MM.1S (cell line): ENCODE measurements around the gene TGM6.

Source experiments
- DNase-seq: peaks from one replicate; pipeline ENCODE4 v3.0.0-alpha.2; 2015
- H2AFZ ChIP-seq: fragments of 300-600 bp; sonication (generic); 2 replicates; pipeline ENCODE4 v1.6.0; 2016; ENCODE audit warnings: antibody characterized with exemption, low read length
- H3F3A ChIP-seq: fragments of 300-600 bp; sonication (generic); 2 replicates; pipeline ENCODE4 v1.6.1; 2016; ENCODE audit warnings: mild to moderate bottlenecking, antibody characterized with exemption, low read length, moderate library complexity, mixed read lengths; ENCODE audit not compliant: insufficient read depth
- H3K27ac ChIP-seq: fragments of 300-600 bp; sonication (generic); 2 replicates; pipeline ENCODE4 v1.5.1; 2016; ENCODE audit warnings: mild to moderate bottlenecking, low read length
- H3K27me3 ChIP-seq: fragments of 300-600 bp; sonication (generic); replicated peaks from 2 replicates; pipeline ENCODE4 v1.6.0; 2016; ENCODE audit warnings: low read length; ENCODE audit not compliant: insufficient read depth
- H3K36me3 ChIP-seq: fragments of 300-600 bp; sonication (generic); replicated peaks from 2 replicates; pipeline ENCODE4 v1.6.1; 2016; ENCODE audit warnings: mild to moderate bottlenecking, low read length, mixed read lengths; ENCODE audit not compliant: insufficient read depth
- H3K4me1 ChIP-seq: fragments of 300-600 bp; sonication (generic); 2 replicates; pipeline ENCODE4 v1.6.1; 2016; ENCODE audit warnings: low read length, mixed read lengths
- H3K4me2 ChIP-seq: fragments of 300-600 bp; sonication (generic); 2 replicates; pipeline ENCODE4 v1.6.0; 2016; ENCODE audit warnings: low read depth, low read length
- H3K4me3 ChIP-seq: fragments of 300-600 bp; sonication (generic); 2 replicates; pipeline ENCODE4 v1.5.1; 2016; ENCODE audit warnings: low read length, mixed read lengths
- H3K79me2 ChIP-seq: fragments of 300-600 bp; sonication (generic); 2 replicates; pipeline ENCODE4 v1.6.1; 2016; ENCODE audit warnings: mixed run types, low read length, mixed read lengths
- H3K9ac ChIP-seq: fragments of 300-600 bp; sonication (generic); 2 replicates; pipeline ENCODE4 v1.6.1; 2016; ENCODE audit warnings: low read length, mixed read lengths
- H3K9me2 ChIP-seq: fragments of 300-600 bp; sonication (generic); replicated peaks from 2 replicates; pipeline ENCODE4 v1.6.1; 2016; ENCODE audit warnings: mild to moderate bottlenecking, low read length, mixed read lengths; ENCODE audit not compliant: insufficient read depth
- H3K9me3 ChIP-seq: fragments of 300-600 bp; sonication (generic); replicated peaks from 2 replicates; pipeline ENCODE4 v1.6.1; 2016; ENCODE audit warnings: mild to moderate bottlenecking, low read length, mixed read lengths; ENCODE audit not compliant: insufficient read depth
- H4K20me1 ChIP-seq: fragments of 300-600 bp; sonication (generic); 2 replicates; pipeline ENCODE4 v1.6.1; 2016; ENCODE audit warnings: mild to moderate bottlenecking, low read length, moderate library complexity, mixed read lengths; ENCODE audit not compliant: insufficient read depth
- EZH2 ChIP-seq: fragments of 300-600 bp; sonication (generic); optimal IDR thresholded peaks from 2 replicates; pipeline ENCODE3; 2017; ENCODE audit warnings: low read depth, mild to moderate bottlenecking, antibody characterized with exemption, low read length, mixed read lengths
- EZH2phosphoT487 ChIP-seq: fragments of 300-600 bp; sonication (generic); IDR thresholded peaks from 2 replicates; pipeline ENCODE4 v1.6.1; 2018; ENCODE audit warnings: antibody characterized with exemption, low read length
- TF ChIP-seq, protein P1 (sequence below): fragments of 300-600 bp; sonication (generic); IDR thresholded peaks from 2 replicates; pipeline ENCODE4 v1.5.1; 2016; ENCODE audit warnings: antibody characterized with exemption, low read length, mixed read lengths

Gene TGM6

GRCh38 chr20:2365666-2366065 is 15.0 kb upstream of the TGM6 start:
- H3K27me3 ChIP-seq, result no peaks in the 10 kb centered on the region
- no peaks in the 10 kb centered on the region for H3K9me3 ChIP-seq
- H3K79me2 ChIP-seq, result no peaks in the 10 kb centered on the region
- H3K4me2 ChIP-seq, result no peak overlapping the region
- H2AFZ ChIP-seq, result no peak overlapping the region
- TF ChIP-seq, protein P1, sequence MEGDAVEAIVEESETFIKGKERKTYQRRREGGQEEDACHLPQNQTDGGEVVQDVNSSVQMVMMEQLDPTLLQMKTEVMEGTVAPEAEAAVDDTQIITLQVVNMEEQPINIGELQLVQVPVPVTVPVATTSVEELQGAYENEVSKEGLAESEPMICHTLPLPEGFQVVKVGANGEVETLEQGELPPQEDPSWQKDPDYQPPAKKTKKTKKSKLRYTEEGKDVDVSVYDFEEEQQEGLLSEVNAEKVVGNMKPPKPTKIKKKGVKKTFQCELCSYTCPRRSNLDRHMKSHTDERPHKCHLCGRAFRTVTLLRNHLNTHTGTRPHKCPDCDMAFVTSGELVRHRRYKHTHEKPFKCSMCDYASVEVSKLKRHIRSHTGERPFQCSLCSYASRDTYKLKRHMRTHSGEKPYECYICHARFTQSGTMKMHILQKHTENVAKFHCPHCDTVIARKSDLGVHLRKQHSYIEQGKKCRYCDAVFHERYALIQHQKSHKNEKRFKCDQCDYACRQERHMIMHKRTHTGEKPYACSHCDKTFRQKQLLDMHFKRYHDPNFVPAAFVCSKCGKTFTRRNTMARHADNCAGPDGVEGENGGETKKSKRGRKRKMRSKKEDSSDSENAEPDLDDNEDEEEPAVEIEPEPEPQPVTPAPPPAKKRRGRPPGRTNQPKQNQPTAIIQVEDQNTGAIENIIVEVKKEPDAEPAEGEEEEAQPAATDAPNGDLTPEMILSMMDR, result no peak
- no peak for TF ChIP-seq EZH2phosphoT487
- no peaks in the 10 kb centered on the region for H3K9me2 ChIP-seq
- no peaks in the 10 kb centered on the region for H3K4me1 ChIP-seq
- no peak overlapping the region for H3K27ac ChIP-seq
- H3K36me3 ChIP-seq, result no peaks in the 10 kb centered on the region
- no peak overlapping the region for H3K4me3 ChIP-seq
- no peak overlapping the region for H3K9ac ChIP-seq
- DNase-seq, result no peak
- H3F3A ChIP-seq, result no peaks in the 10 kb centered on the region
- H4K20me1 ChIP-seq, result no peaks in the 10 kb centered on the region

DNA sequence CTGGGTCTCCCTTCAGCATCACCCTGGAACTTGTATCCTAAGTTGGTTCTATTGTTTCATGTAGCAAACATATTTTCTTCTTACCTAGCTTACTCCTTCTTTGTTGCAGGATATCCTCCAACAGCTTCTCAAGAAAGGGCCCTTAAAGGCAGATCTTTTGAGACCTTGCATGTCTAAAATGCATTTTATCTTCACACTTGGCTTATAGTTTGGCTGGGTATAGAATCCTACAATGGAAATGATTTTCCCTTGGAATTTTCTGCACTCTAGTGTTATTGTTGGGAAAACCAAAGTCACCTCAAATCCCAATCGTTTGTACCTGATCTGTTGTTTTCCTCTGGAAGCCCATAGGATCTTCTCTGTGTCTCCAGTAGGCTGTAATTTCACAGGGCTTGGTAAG is 12.1 kb upstream of the TGM6 start:
- no peaks in the 10 kb centered on the region for H3K9me3 ChIP-seq
- no peak overlapping the region for H3K9ac ChIP-seq
- no peak overlapping the region for H3K4me3 ChIP-seq
- no peaks in the 10 kb centered on the region for H3K9me2 ChIP-seq
- H3K4me1 ChIP-seq, result no peaks in the 10 kb centered on the region
- no peak overlapping the region for H2AFZ ChIP-seq
- DNase-seq, result no peak
- H3K79me2 ChIP-seq, result no peaks in the 10 kb centered on the region
- H3K27ac ChIP-seq, result no peak overlapping the region
- no peak overlapping the region for H3K4me2 ChIP-seq
- TF ChIP-seq EZH2, result no peak
- no peak for TF ChIP-seq EZH2phosphoT487
- no peaks in the 10 kb centered on the region for H3K27me3 ChIP-seq
- H3K36me3 ChIP-seq, result no peaks in the 10 kb centered on the region
- no peaks in the 10 kb centered on the region for H3F3A ChIP-seq
- no peaks in the 10 kb centered on the region for H4K20me1 ChIP-seq

DNA sequence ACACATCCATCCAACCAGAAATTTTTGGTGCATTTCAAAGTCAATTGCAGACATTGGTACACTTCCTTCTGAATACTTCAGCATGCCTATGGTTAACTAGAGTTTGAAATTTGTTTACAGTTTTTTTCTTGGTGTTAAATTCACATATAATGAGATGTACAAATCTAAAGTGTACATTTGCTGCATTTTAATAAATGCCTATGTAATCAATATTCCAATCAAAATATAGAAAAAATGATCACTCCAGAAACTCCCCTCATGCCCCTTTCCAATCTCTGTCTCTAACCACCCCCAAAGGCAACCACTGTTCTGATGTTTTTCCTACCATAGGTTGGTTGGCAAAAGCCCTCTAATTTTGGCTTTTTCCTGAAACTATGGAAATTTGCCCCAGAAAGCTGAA is 7.6 kb upstream of the TGM6 start:
- no peak overlapping the region for H3K4me2 ChIP-seq
- no peak overlapping the region for H3K27ac ChIP-seq
- H3F3A ChIP-seq, result no peaks in the 10 kb centered on the region
- H3K9ac ChIP-seq, result no peak overlapping the region
- H3K36me3 ChIP-seq, result no peaks in the 10 kb centered on the region
- H3K79me2 ChIP-seq, result no peaks in the 10 kb centered on the region
- TF ChIP-seq EZH2phosphoT487 (no peak), EZH2 (no peak)
- TF ChIP-seq, protein P1, result no peak
- H3K9me3 ChIP-seq, result no peaks in the 10 kb centered on the region
- H3K27me3 ChIP-seq, result no peaks in the 10 kb centered on the region
- H3K9me2 ChIP-seq, result no peaks in the 10 kb centered on the region
- H4K20me1 ChIP-seq, result no peaks in the 10 kb centered on the region
- no peaks in the 10 kb centered on the region for H3K4me1 ChIP-seq
- no peak overlapping the region for H2AFZ ChIP-seq
- DNase-seq, result no peak
- H3K4me3 ChIP-seq, result no peak overlapping the region

- Histone ChIP-seq H3K4me2 (no peak overlapping the region; the same call in 1 of the 2 replicates), H3K9me2 (no peaks in the 10 kb centered on the region), H3F3A (no peaks in the 10 kb centered on the region), H3K4me1 (peaks cover 8% of the 10 kb centered on the region), H3K4me3 (no peak overlapping the region), H3K9ac (no peak overlapping the region), H3K79me2 (no peaks in the 10 kb centered on the region), H3K27me3 (no peaks in the 10 kb centered on the region), H4K20me1 (no peaks in the 10 kb centered on the region), H3K9me3 (no peaks in the 10 kb centered on the region), H2AFZ (peak overlapping the region; percentile 45; the same call in 1 of the 2 replicates), H3K27ac (no peak overlapping the region), H3K36me3 (no peaks in the 10 kb centered on the region)
- TF ChIP-seq, protein P1, result no peak
- TF ChIP-seq EZH2phosphoT487 (no peak), EZH2 (no peak)
- no peak for DNase-seq
These were observed 6.2 kb upstream of the TGM6 start for GRCh38 chr20:2374346-2375125.
